Heart right ventricle (tissue), 16 donors: ENCODE data around the gene TBX19. TPM values are rescaled to one million over a fixed set of nuclear protein-coding genes. Genes with fewer than 3 reads are reported as not detected.

Source experiments
- ATAC-seq, 8 donors: fragments of 200-7000 bp; cut with Tn5 transposase; one replicate each; pipeline ENCODE4 v1.9.1; 2020; ENCODE audit warnings: mild to moderate bottlenecking in 8 of 8, moderate library complexity in 8 of 8, moderate number of reproducible peaks in 1 of 8
- DNase-seq, 2 donors: peaks; one replicate each; pipeline ENCODE4 v3.0.0-alpha.2; 2020
- H3K27ac ChIP-seq, 10 donors: fragments of 200-600 bp; sonication (generic) in 2 of 10; one replicate each; pipeline versions ENCODE4 v1.5.0 to v1.8.0; 2020 to 2022; ENCODE audit warnings: mild to moderate bottlenecking in 3 of 10
- H3K27me3 ChIP-seq, 7 donors: fragments of 200-600 bp; one replicate each; pipeline ENCODE4 v1.8.0; 2021 to 2022; ENCODE audit warnings: mild to moderate bottlenecking in 2 of 7
- H3K36me3 ChIP-seq, 9 donors: fragments of 200-600 bp; sonication (generic) in 1 of 9; one replicate each; pipeline versions ENCODE4 v1.5.0 to v1.8.0; 2020 to 2022; ENCODE audit warnings: mild to moderate bottlenecking in 2 of 9
- H3K4me1 ChIP-seq, 9 donors: fragments of 200-600 bp; sonication (generic) in 1 of 9; one replicate each; pipeline versions ENCODE4 v1.5.0 to v1.8.0; 2020 to 2022; ENCODE audit warnings: mild to moderate bottlenecking in 4 of 9
- H3K4me3 ChIP-seq, 10 donors: fragments of 200-600 bp; sonication (generic) in 2 of 10; one replicate each; pipeline versions ENCODE4 v1.5.0 to v1.8.0; 2020 to 2022; ENCODE audit warnings: mild to moderate bottlenecking in 7 of 10, moderate library complexity in 2 of 10
- H3K9me3 ChIP-seq, 11 donors: fragments of 200-600 bp in 10 of 11; sonication (generic) in 2 of 11; one replicate each; pipeline versions ENCODE4 v1.5.0 to v1.8.0; 2013 to 2022; ENCODE audit warnings: mild to moderate bottlenecking in 2 of 11, control low read depth in 1 of 11, moderate library complexity in 1 of 11
- WGBS, 2 donors: extraction: QIAGEN DNeasy Blood & Tissue Kit; methylation state at CpG; one replicate each; pipeline ENCODE4 v1.1.7; 2013; ENCODE audit warnings: inconsistent platforms in 1 of 2; 5-methylcytosine and 5-hydroxymethylcytosine counted together
- intact Hi-C, 10 donors: fragments of 100-400 bp; cut with DNase I; formaldehyde crosslinking; loops; one replicate each; pipeline versions ENCODE4 v1.11.1 to v1.14.2; 2022
- polyA plus RNA-seq, 2 donors: library from polyadenylated mRNA; stranded (reverse); fragments of 200-250 nt; gene quantifications; one replicate each; pipeline ENCODE4 v1.2.3, GENCODE V29; 2013
- total RNA-seq, 10 donors: library from RNA; stranded (reverse); fragmentation: NEBNext Ultra II Directional in 3 of 10; extraction: Animal tissue kit (Norgen Biotek cat#: 25700) in 3 of 10; gene quantifications; one replicate each; pipeline versions ENCODE4 v1.2.1 to v1.2.4, GENCODE V29; 2021 to 2023
- TF ChIP-seq, protein P1 (sequence below), 9 donors: fragments of 200-600 bp; sonication (generic) in 2 of 9; IDR thresholded peaks; one replicate each; pipeline versions ENCODE4 v1.5.0 to v1.8.0; 2021 to 2022; ENCODE audit warnings: antibody characterized with exemption in 9 of 9, mild to moderate bottlenecking in 5 of 9, moderate library complexity in 1 of 9
- donor health status: Arrhythmogenic right ventricular cardiomyopathy.
- donor health status: ischemic (EF 13 %, LVEDD 7.1; RV severe dilation, severe dysfunction).
- donor health status: healthy with polysubstance abuse.
- donor health status: DM: no; HTN: yes; CAD: no.
- donor health status: DM: no; HTN: no; CAD: no.
- donor health status: ischemic (EF 25% LVEDD 6.9; RV normal size, moderate dysfunction).
- donor health status: ischemic (EF 25% LVEDD 5.7; RV mildly dilated, moderate dysfunction).
- donor health status: healthy.
- donor health status: DM: yes; HTN: yes; CAD: no.
- donor health status: Ischemic cardiomyopathy.
- donor health status: ischemic (EF 35%, LVEDD 5.7; RV mildly dilated, moderate dysfunction).
- donor health status: nonischemic (EF 11% LVEDD 7.7; RV severe dilation, severe dysfunction).
- donor health status: DM: yes; HTN: yes; CAD: no.
- donor health status: PGD.
- donor health status: ischemic (EF 29% LVEDD 5.4; RV normal size, mild dysfunction).
- donor health status: nonischemic (EF 23%, LVEDD 6.1; RV moderate dilation, normal function).

Gene TBX19
- total and polyA plus RNA-seq, 12 donors, result 0.21 to 0.59 (median 0.39) TPM

DNA sequence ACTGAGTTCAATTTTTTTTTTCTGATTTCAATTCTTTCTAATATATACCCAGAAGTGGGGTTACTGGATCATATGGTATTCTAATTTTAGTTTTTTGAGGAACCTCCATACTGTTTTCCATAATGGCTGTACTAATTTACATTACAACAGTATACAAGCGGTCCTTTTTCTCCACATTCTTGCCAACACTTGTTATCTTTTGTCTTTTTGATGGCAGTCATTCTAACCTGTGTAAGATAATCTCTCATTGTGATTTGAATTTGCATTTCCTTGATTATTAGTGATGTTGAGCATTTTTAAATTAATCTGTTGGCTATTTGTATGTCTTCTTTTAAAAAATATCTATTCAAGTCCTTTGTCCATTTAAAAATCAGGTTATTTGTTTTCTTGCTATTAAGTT, 21.1 kb upstream of the TBX19 start:
- ATAC-seq, result no peak
- TF ChIP-seq, protein P1, sequence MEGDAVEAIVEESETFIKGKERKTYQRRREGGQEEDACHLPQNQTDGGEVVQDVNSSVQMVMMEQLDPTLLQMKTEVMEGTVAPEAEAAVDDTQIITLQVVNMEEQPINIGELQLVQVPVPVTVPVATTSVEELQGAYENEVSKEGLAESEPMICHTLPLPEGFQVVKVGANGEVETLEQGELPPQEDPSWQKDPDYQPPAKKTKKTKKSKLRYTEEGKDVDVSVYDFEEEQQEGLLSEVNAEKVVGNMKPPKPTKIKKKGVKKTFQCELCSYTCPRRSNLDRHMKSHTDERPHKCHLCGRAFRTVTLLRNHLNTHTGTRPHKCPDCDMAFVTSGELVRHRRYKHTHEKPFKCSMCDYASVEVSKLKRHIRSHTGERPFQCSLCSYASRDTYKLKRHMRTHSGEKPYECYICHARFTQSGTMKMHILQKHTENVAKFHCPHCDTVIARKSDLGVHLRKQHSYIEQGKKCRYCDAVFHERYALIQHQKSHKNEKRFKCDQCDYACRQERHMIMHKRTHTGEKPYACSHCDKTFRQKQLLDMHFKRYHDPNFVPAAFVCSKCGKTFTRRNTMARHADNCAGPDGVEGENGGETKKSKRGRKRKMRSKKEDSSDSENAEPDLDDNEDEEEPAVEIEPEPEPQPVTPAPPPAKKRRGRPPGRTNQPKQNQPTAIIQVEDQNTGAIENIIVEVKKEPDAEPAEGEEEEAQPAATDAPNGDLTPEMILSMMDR (IDR thresholded peaks at IDR 0.05), result no peak
- peaks cover 0 to 29% (median 11%) of the 10 kb centered on the region in 11 donors for H3K9me3 ChIP-seq
- H3K27ac ChIP-seq, result no peak overlapping the region
- H3K4me3 ChIP-seq, result no peak overlapping the region
- peaks cover 0 to 23% (median 0%) of the 10 kb centered on the region in 9 donors for H3K36me3 ChIP-seq
- intact Hi-C loops, result no loop called here
- no peak for DNase-seq
- WGBS, 2 donors, result 100% methylated on average over 1 of the region's 1 CpG
- H3K4me1 ChIP-seq, result peaks cover 0 to 23% (median 6%) of the 10 kb centered on the region in 9 donors
- no peaks in the 10 kb centered on the region for H3K27me3 ChIP-seq

- Histone ChIP-seq H3K4me3 (no peak overlapping the region), H3K36me3 (peaks cover 0 to 17% (median 0%) of the 10 kb centered on the region in 9 donors), H3K9me3 (peaks cover 0 to 22% (median 10%) of the 10 kb centered on the region in 11 donors), H3K27ac (no peak overlapping the region), H3K27me3 (no peaks in the 10 kb centered on the region), H3K4me1 (peaks cover 0 to 23% (median 6%) of the 10 kb centered on the region in 9 donors)
- 88 to 94% methylated on average over 3 of the region's 3 CpGs for WGBS, 2 donors
- DNase-seq, result no peak
- no peak for ATAC-seq
- intact Hi-C loops, result no loop called here
- TF ChIP-seq, protein P1 (IDR thresholded peaks at IDR 0.05), result no peak
Observed at GRCh38 chr1:168260393-168260792, 20.3 kb upstream of the TBX19 start.

GRCh38 chr1:168261390-168261789, 19.3 kb upstream of the TBX19 start:
- Histone ChIP-seq H3K4me1 (peaks cover 0 to 23% (median 6%) of the 10 kb centered on the region in 9 donors), H3K27me3 (no peaks in the 10 kb centered on the region), H3K27ac (peak overlapping the region in 6 of 10 donors; percentile 1 to 41 (median 16)), H3K36me3 (peaks cover 0 to 7% (median 0%) of the 10 kb centered on the region in 9 donors), H3K4me3 (no peak overlapping the region), H3K9me3 (peaks cover 0 to 12% (median 3%) of the 10 kb centered on the region in 11 donors)
- DNase-seq (no peak), ATAC-seq (peak in 7 of 8 donors; percentile 8 to 88 (median 58))
- WGBS, 2 donors, result 40 to 57% methylated on average over 2 of the region's 2 CpGs
- intact Hi-C loops, result no loop called here
- TF ChIP-seq, protein P1 (IDR thresholded peaks at IDR 0.05), result no peak

DNA sequence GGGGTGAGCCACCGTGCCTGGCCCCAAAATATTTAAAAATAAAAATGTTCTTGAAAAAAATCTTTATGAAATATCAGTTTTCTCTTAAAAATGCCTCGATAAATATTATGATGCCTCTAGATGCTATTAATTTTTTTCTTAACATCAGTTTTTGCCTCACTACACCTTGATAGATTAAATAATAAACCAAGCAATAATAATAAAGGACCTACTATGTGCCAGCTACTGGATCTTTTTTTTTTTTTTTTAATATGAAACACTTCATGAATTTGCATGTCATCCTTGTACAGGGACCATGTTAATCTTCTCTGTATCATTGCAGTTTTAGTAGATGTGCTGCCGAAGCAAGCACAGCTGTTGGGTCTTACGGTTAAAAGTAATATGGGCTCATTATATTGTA, 17.5 kb upstream of the TBX19 start:
- Histone ChIP-seq H3K4me3 (no peak overlapping the region), H3K4me1 (peaks cover 0 to 23% (median 6%) of the 10 kb centered on the region in 9 donors), H3K27me3 (no peaks in the 10 kb centered on the region), H3K36me3 (peaks cover 0 to 4% (median 0%) of the 10 kb centered on the region in 9 donors), H3K27ac (no peak overlapping the region), H3K9me3 (no peaks in the 10 kb centered on the region)
- TF ChIP-seq, protein P1 (IDR thresholded peaks at IDR 0.05), result no peak
- no peak for DNase-seq
- WGBS, 2 donors, result 95% methylated on average over 4 of the region's 4 CpGs
- no peak for ATAC-seq
- intact Hi-C loops, result no loop called here
